Small intestine (tissue), 7 donors: ENCODE data around the gene USP19. TPM values are rescaled to one million over a fixed set of nuclear protein-coding genes. Genes with fewer than 3 reads are reported as not detected.

Experiments used
- DNase-seq, 2 donors: peaks; one replicate each; pipeline versions ENCODE4 v3.0.0 to v3.0.0-alpha.2; 2013
- FAIRE-seq: peaks from 2 replicates; lab custom pipeline; 2012; peaks lifted over from hg19 to GRCh38; lab: Jason Lieb, UNC
- H3K27ac ChIP-seq, 3 donors: one replicate each; pipeline ENCODE4 v1.5.1; 2013; ENCODE audit warnings: low read length in 2 of 3, mild to moderate bottlenecking in 2 of 3, control low read depth in 1 of 3, inconsistent platforms in 1 of 3, low read depth in 1 of 3, moderate library complexity in 1 of 3
- H3K27me3 ChIP-seq, 3 donors: one replicate each; pipeline ENCODE4 v1.6.1; 2013; ENCODE audit warnings: low read length in 3 of 3, inconsistent platforms in 1 of 3; ENCODE audit not compliant: control insufficient read depth in 3 of 3, insufficient read depth in 3 of 3
- H3K36me3 ChIP-seq, 3 donors: one replicate each; pipeline ENCODE4 v1.6.1; 2013; ENCODE audit warnings: low read length in 3 of 3, inconsistent platforms in 1 of 3, low read depth in 1 of 3, mild to moderate bottlenecking in 1 of 3, moderate library complexity in 1 of 3; ENCODE audit not compliant: control insufficient read depth in 3 of 3, insufficient read depth in 2 of 3
- H3K4me1 ChIP-seq, 3 donors: one replicate each; pipeline ENCODE4 v1.6.1; 2013; ENCODE audit warnings: low read length in 2 of 3, inconsistent platforms in 1 of 3, low read depth in 1 of 3, mild to moderate bottlenecking in 1 of 3, moderate library complexity in 1 of 3; ENCODE audit not compliant: control insufficient read depth in 3 of 3, insufficient read depth in 2 of 3
- H3K4me3 ChIP-seq, 3 donors: one replicate each; pipeline ENCODE4 v1.5.1; 2013; ENCODE audit warnings: low read length in 3 of 3, control low read depth in 1 of 3, inconsistent platforms in 1 of 3, low read depth in 1 of 3, mild to moderate bottlenecking in 1 of 3, moderate library complexity in 1 of 3
- H3K9me3 ChIP-seq, 2 donors: one replicate each; pipeline ENCODE4 v1.6.1; 2013; ENCODE audit warnings: low read depth in 1 of 2, low read length in 1 of 2; ENCODE audit not compliant: control insufficient read depth in 2 of 2, insufficient read depth in 1 of 2
- WGBS, 3 donors: extraction: QIAGEN DNeasy Blood & Tissue Kit; methylation state at CpG; one replicate each; pipeline ENCODE4 v1.1.7; 2013; 5-methylcytosine and 5-hydroxymethylcytosine counted together
- polyA plus RNA-seq, 4 donors: library from polyadenylated mRNA; stranded (reverse) in 3 of 4; unstranded in 1 of 4; fragments of 200-250 nt in 3 of 4; fragments of 120-200 nt in 1 of 4; gene quantifications; one replicate each; pipeline versions ENCODE4 v1.2.1 to v1.2.3, GENCODE V29; 2013
- donor health status: healthy with polysubstance abuse.
- donor health status: control.
- donor health status: control.
- donor health status: Bipolar disorder and iron deficiency.
- donor health status: healthy.

USP19 gene
- polyA plus RNA-seq, 4 donors, result 20.1 to 39.6 (median 24.2) TPM

- DNase-seq (no peak), FAIRE-seq (no peak)
- H3K27ac ChIP-seq, result no peak overlapping the region
- peaks cover 0 to 5% of the 10 kb centered on the region in 2 donors for H3K9me3 ChIP-seq
- WGBS, 3 donors, result 94 to 97% (median 96%) methylated on average over 21 of the region's 21 CpGs
- peaks cover 0 to 29% (median 5%) of the 10 kb centered on the region in 3 donors for H3K4me1 ChIP-seq
- no peak overlapping the region for H3K4me3 ChIP-seq
- peaks cover 0 to 36% (median 6%) of the 10 kb centered on the region in 3 donors for H3K36me3 ChIP-seq
- no peaks in the 10 kb centered on the region for H3K27me3 ChIP-seq
These were observed 42.3 kb upstream of the USP19 start for GRCh38 chr3:49162751-49163419.

DNA sequence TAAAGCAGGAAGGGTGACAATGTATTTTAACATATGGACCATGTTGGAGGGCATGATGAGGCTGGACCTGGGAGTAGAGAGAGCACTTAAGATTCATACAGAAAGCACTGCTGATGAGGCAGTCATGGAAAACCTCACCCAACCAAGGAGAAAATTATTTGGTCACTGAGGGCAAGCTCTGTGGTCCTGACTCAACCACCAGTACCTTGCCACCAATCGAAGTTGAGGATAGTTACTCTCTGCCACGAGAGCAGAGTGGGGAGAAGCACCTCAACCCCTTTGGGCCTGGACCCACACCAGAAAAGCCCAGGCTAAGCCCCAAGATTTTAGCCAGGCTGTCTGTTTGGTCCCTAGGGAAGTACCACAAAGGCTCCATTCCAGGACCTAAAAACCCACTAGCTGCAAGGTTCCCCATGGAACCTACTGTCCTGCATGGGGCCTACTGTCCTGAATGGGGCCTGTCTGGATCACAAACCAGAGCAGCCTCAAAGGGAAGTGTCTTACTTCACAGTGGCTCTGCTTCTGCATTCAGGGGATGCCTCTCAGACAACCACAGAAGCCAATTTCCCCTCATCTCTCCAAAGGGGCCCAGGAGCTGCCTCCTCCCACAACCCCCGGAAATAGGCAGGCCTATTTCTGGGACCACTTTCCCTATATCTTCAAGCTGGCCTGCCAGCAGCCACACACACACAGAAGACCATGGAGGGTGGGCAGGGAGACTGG is 41.3 kb upstream of the USP19 start:
- Histone ChIP-seq H3K4me1 (peaks cover 0 to 29% (median 5%) of the 10 kb centered on the region in 3 donors), H3K27me3 (no peaks in the 10 kb centered on the region), H3K9me3 (peaks cover 0 to 5% of the 10 kb centered on the region in 2 donors), H3K27ac (no peak overlapping the region), H3K36me3 (peaks cover 0 to 36% (median 6%) of the 10 kb centered on the region in 3 donors), H3K4me3 (no peak overlapping the region)
- DNase-seq (no peak), FAIRE-seq (no peak)
- 70 to 79% (median 79%) methylated on average over 3 of the region's 3 CpGs for WGBS, 3 donors

- no peaks in the 10 kb centered on the region for H3K27me3 ChIP-seq
- no peak overlapping the region for H3K27ac ChIP-seq
- no peak overlapping the region for H3K4me3 ChIP-seq
- no peaks in the 10 kb centered on the region for H3K9me3 ChIP-seq
- WGBS, 3 donors, result 74 to 96% (median 93%) methylated on average over 2 of the region's 2 CpGs
- H3K36me3 ChIP-seq, result peaks cover 0 to 36% (median 6%) of the 10 kb centered on the region in 3 donors
- peak in 1 of 2 donors; percentile 34 for DNase-seq
- FAIRE-seq, result no peak
- peaks cover 0 to 21% (median 5%) of the 10 kb centered on the region in 3 donors for H3K4me1 ChIP-seq
These were observed 40.6 kb upstream of the USP19 start for GRCh38 chr3:49161197-49161596.

DNA sequence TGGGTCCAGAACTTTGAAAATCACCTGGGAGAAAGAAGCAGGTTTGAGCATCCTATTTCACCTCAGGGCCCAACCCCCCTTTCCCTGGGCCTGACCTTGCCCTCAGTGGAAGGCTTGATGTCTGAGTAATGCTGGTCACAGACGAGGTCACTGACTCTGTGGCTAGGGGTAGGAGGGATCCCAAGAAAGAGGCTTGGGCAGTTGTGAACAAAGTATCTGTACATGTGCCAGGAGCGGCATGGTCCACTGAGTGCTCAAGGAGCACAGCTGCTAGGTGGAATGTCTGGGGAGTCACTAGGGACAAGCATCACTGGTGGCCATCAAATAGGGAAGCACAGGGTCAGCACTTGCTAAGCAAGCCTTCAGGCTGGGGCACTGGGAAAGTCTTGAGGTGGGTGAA is 38.2 kb upstream of the USP19 start:
- WGBS, 3 donors, result 70 to 80% (median 71%) methylated on average over 2 of the region's 2 CpGs

GRCh38 chr3:49158103-49158709 is 37.6 kb upstream of the USP19 start:
- peak; percentile 77 to 82 for DNase-seq
- H3K27ac ChIP-seq, result no peak overlapping the region
- WGBS, 3 donors, result 55 to 62% (median 60%) methylated on average over 5 of the region's 5 CpGs
- peaks cover 0 to 25% (median under 1%) of the 10 kb centered on the region in 3 donors for H3K36me3 ChIP-seq
- no peaks in the 10 kb centered on the region for H3K9me3 ChIP-seq
- H3K4me3 ChIP-seq, result no peak overlapping the region
- no peak for FAIRE-seq
- no peaks in the 10 kb centered on the region for H3K27me3 ChIP-seq
- H3K4me1 ChIP-seq, result peaks cover 0 to 15% (median 0%) of the 10 kb centered on the region in 3 donors

More for the DNA sequence above, 38.2 kb upstream of the USP19 start:
- no peaks in the 10 kb centered on the region for H3K9me3 ChIP-seq
- DNase-seq (no peak), FAIRE-seq (no peak)
- no peak overlapping the region for H3K4me3 ChIP-seq
- peaks cover 0 to 31% (median 6%) of the 10 kb centered on the region in 3 donors for H3K36me3 ChIP-seq
- H3K4me1 ChIP-seq, result peaks cover 0 to 15% (median 0%) of the 10 kb centered on the region in 3 donors
- no peaks in the 10 kb centered on the region for H3K27me3 ChIP-seq
- no peak overlapping the region for H3K27ac ChIP-seq

DNA sequence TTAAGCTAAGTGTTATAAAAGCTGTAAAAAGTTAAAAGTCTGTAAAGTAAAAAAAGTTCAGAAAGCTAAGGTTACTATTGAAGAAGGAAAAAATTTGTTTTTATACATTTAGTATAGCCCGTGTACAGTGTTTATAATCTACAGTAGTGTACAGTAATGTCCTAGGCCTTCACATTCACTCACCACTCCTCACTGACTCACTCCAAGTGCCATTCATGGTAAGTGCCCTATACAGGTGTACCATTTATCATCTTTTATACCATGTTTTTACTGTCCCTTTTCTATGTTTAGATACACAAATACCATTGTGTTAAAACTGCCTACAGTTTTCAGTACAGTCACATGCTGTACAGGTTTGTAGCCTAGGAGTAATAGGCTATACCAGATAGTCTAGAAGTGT is 36.7 kb upstream of the USP19 start:
- no peaks in the 10 kb centered on the region for H3K9me3 ChIP-seq
- no peak overlapping the region for H3K4me3 ChIP-seq
- DNase-seq, result no peak
- WGBS, 3 donors, result 62 to 77% (median 71%) methylated on average over 1 of the region's 1 CpG
- no peaks in the 10 kb centered on the region for H3K27me3 ChIP-seq
- peaks cover 0 to 15% (median 0%) of the 10 kb centered on the region in 3 donors for H3K4me1 ChIP-seq
- no peak overlapping the region for H3K27ac ChIP-seq
- FAIRE-seq, result no peak
- peaks cover 0 to 16% (median 0%) of the 10 kb centered on the region in 3 donors for H3K36me3 ChIP-seq

- H3K4me3 ChIP-seq, result no peak overlapping the region
- no peak for FAIRE-seq
- H3K4me1 ChIP-seq, result peaks cover 0 to 8% (median 0%) of the 10 kb centered on the region in 3 donors
- H3K36me3 ChIP-seq, result no peaks in the 10 kb centered on the region
- 75 to 88% (median 81%) methylated on average over 3 of the region's 3 CpGs for WGBS, 3 donors
- no peak for DNase-seq
- H3K27ac ChIP-seq, result no peak overlapping the region
- H3K9me3 ChIP-seq, result no peaks in the 10 kb centered on the region
- no peaks in the 10 kb centered on the region for H3K27me3 ChIP-seq
These were observed 32.8 kb upstream of the USP19 start for GRCh38 chr3:49153349-49153912.

DNA sequence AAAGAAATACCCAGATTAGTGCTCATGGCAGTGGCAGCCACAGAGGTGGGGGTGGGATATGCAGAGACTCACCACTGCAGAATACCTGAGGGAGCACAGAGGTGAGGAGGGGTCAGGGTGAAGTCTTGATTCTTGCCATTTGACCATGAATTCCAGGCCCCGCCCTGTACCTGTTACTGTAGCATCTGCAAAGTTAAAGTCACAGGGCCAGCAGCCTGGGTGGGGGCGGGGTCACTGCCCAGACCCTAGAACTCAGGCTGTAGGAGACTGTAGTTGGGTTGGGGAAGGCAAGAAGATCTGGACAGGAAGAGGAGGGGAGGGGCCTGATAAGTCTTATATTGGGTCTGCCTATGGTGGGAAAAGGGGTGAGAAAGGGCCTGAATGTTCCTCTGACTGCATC is 31.0 kb upstream of the USP19 start:
- WGBS, 3 donors, result 80 to 92% (median 91%) methylated on average over 2 of the region's 2 CpGs
- no peaks in the 10 kb centered on the region for H3K36me3 ChIP-seq
- no peaks in the 10 kb centered on the region for H3K9me3 ChIP-seq
- H3K4me1 ChIP-seq, result no peaks in the 10 kb centered on the region
- FAIRE-seq, result no peak
- no peak overlapping the region for H3K4me3 ChIP-seq
- no peaks in the 10 kb centered on the region for H3K27me3 ChIP-seq
- no peak overlapping the region for H3K27ac ChIP-seq
- no peak for DNase-seq
